A673 (cell line): ENCODE results near the gene OR1S1. TPM values are rescaled to one million over a fixed set of nuclear protein-coding genes. Genes with fewer than 3 reads are reported as not detected.

Experiments
- BruUV-seq: library from RNA; stranded (reverse); fragments of 400-500 nt; replicated peaks from 2 replicates; lab custom pipeline; 2021; lab: Mats Ljungman, UMichigan
- CTCF ChIA-PET: fragments of 300-600 bp; sonication (Branson Sonifier 250); formaldehyde crosslinking; loops from one replicate; lab custom pipeline; 2022; ENCODE audit warnings: antibody characterized with exemption; lab: Charles Lee
- POLR2A ChIA-PET: fragments of 300-600 bp; sonication (Branson Sonifier 250); formaldehyde crosslinking; loops from one replicate; lab custom pipeline; 2022; ENCODE audit warnings: antibody characterized with exemption; ENCODE audit not compliant: low non-redundant PET; lab: Charles Lee
- DNase-seq: peaks from one replicate; pipeline ENCODE4 v3.0.0-alpha.2; 2015; ENCODE audit warnings: low spot score
- H3K27ac ChIP-seq: fragments of 200-600 bp; sonication (generic); 2 replicates; pipeline ENCODE4 v1.5.1; 2016; ENCODE audit warnings: mixed run types, low read depth, mild to moderate bottlenecking, mixed read lengths, antibody characterized with exemption, low read length; ENCODE audit not compliant: poor library complexity, severe bottlenecking
- H3K27me3 ChIP-seq: fragments of 200-600 bp; sonication (generic); replicated peaks from 2 replicates; pipeline ENCODE4 v1.6.1; 2017; ENCODE audit warnings: mixed run types, low read depth, mild to moderate bottlenecking, mixed read lengths, antibody characterized with exemption, low read length; ENCODE audit not compliant: insufficient read depth, poor library complexity
- H3K36me3 ChIP-seq: fragments of 200-600 bp; sonication (generic); 2 replicates; pipeline ENCODE4 v1.6.1; 2016; ENCODE audit warnings: mixed run types, mild to moderate bottlenecking, mixed read lengths, antibody characterized with exemption, low read length; ENCODE audit not compliant: insufficient read depth, poor library complexity, severe bottlenecking
- H3K4me1 ChIP-seq: fragments of 200-600 bp; sonication (generic); 2 replicates; pipeline ENCODE4 v1.6.1; 2017; ENCODE audit warnings: mixed run types, mild to moderate bottlenecking, mixed read lengths, antibody characterized with exemption, low read length; ENCODE audit not compliant: insufficient read depth, poor library complexity, severe bottlenecking
- H3K4me3 ChIP-seq: fragments of 200-600 bp; sonication (generic); 2 replicates; pipeline ENCODE4 v1.5.1; 2016; ENCODE audit warnings: low read depth, mixed run types, mild to moderate bottlenecking, mixed read lengths, low read length; ENCODE audit not compliant: poor library complexity, severe bottlenecking
- H3K9me3 ChIP-seq: fragments of 200-600 bp; sonication (generic); 2 replicates; pipeline ENCODE4 v1.6.1; 2016; ENCODE audit warnings: mixed run types, low read depth, mild to moderate bottlenecking, mixed read lengths, antibody characterized with exemption, low read length; ENCODE audit not compliant: poor library complexity, severe bottlenecking
- CTCF ChIP-seq: fragments of 300-800, 200-600 bp; sonication (generic); conservative IDR thresholded peaks from 2 replicates; pipeline ENCODE4 v1.5.1; 2017; ENCODE audit warnings: low read depth, mild to moderate bottlenecking, antibody characterized with exemption, low read length, moderate library complexity, mixed read lengths
- EZH2 ChIP-seq: fragments of 200-600 bp; sonication (generic); IDR thresholded peaks from 2 replicates; pipeline ENCODE4 v1.6.1; 2017; ENCODE audit warnings: borderline replicate concordance, low read depth, mild to moderate bottlenecking, mixed read lengths, antibody characterized with exemption, low read length; ENCODE audit not compliant: poor library complexity, severe bottlenecking
- intact Hi-C: fragments of 100-400 bp; cut with micrococcal nuclease; formaldehyde crosslinking; loops from one replicate; pipeline ENCODE4 v1.10.0; 2022; ENCODE audit not compliant: unreplicated experiment
- total RNA-seq: library from RNA; stranded (reverse); gene quantifications from 2 replicates; pipeline ENCODE4 v1.2.3, GENCODE V29; 2021

The OR1S1 gene
- total RNA-seq, 1 experiment from 2014 or later: not detected

DNA sequence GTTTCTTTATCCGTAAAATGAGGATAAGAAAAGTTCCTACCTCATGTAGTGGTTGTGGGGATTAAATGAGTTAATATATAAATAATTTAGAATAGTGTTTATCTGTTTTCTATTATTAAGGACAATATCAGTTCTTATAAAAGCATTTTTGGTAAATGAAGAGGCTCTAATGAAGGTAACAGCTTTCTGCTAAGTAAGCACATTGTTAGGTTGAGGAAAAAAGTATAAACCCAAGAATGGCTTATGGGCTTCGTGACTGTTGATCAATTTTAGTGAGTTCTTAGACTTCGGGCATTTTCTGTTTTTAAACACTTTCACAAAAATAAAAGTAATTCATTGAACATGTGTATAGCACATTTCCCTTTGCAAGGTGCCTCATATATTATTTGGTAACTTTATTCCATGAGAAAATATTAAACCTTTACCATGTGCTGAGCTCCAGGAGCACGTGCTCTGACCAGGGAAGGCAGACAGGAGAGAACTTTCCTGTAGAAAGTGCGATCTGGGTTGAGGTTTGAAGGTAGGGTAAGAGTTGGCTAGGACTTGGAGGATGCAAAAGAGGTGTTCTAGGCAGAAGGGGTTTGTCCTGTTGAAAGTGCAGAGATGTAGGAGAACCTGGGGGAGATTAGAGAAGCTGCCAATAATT, 35.0 kb upstream of the OR1S1 start:
- Histone ChIP-seq H3K4me3 (no peak overlapping the region), H3K36me3 (no peaks in the 10 kb centered on the region), H3K9me3 (no peaks in the 10 kb centered on the region), H3K4me1 (no peaks in the 10 kb centered on the region), H3K27ac (no peak overlapping the region), H3K27me3 (peaks cover 20% of the 10 kb centered on the region)
- ChIA-PET POLR2A (no interaction called here), CTCF (no interaction called here)
- no TSS peak for BruUV-seq
- DNase-seq: no peak
- intact Hi-C loops: no loop called here
- TF ChIP-seq EZH2 (no peak), CTCF (no peak)

- no peaks in the 10 kb centered on the region for H3K4me1 ChIP-seq
- no peak for DNase-seq
- H3K36me3 ChIP-seq: no peaks in the 10 kb centered on the region
- intact Hi-C loops: no loop called here
- POLR2A ChIA-PET: no interaction called here
- H3K27ac ChIP-seq: no peak overlapping the region
- CTCF ChIA-PET: no interaction called here
- no peak for TF ChIP-seq EZH2
- no peak for TF ChIP-seq CTCF
- no peak overlapping the region for H3K4me3 ChIP-seq
- BruUV-seq: no TSS peak
- no peaks in the 10 kb centered on the region for H3K9me3 ChIP-seq
- H3K27me3 ChIP-seq: peaks cover 20% of the 10 kb centered on the region
Observed at GRCh38 chr11:58178444-58178843, 34.1 kb upstream of the OR1S1 start.

- DNase-seq: no peak
- no peaks in the 10 kb centered on the region for H3K4me1 ChIP-seq
- H3K9me3 ChIP-seq: no peaks in the 10 kb centered on the region
- TF ChIP-seq EZH2 (no peak), CTCF (no peak)
- no peak overlapping the region for H3K27ac ChIP-seq
- ChIA-PET CTCF (no interaction called here), POLR2A (no interaction called here)
- no peak overlapping the region for H3K4me3 ChIP-seq
- BruUV-seq: no TSS peak
- no peaks in the 10 kb centered on the region for H3K36me3 ChIP-seq
- intact Hi-C loops: no loop called here
- H3K27me3 ChIP-seq: peaks cover 16% of the 10 kb centered on the region
Observed at GRCh38 chr11:58179648-58180047, 32.9 kb upstream of the OR1S1 start.
